T-helper 2 cell treated with Interferon-gamma antibody and Interleukin-4, amounts not matched to agents 100 ng/mL and 5 ng/mL, for 36 hours (primary cell): ENCODE data around the gene B3GLCT. TPM values are rescaled to one million over a fixed set of nuclear protein-coding genes. Genes with fewer than 3 reads are reported as not detected.

Experiments
- intact Hi-C: fragments of 100-400 bp; cut with micrococcal nuclease; formaldehyde crosslinking; loops from one replicate; pipeline ENCODE4 v1.15.1; 2023
- total RNA-seq: library from RNA; stranded (reverse); gene quantifications from 2 replicates; pipeline ENCODE4 v1.2.3, GENCODE V29; 2022

Gene B3GLCT
- total RNA-seq, 1 donor from 2014 or later: 5.1 TPM

GRCh38 chr13:31267126-31267784 is 67.5 kb downstream of the B3GLCT start:
- intact Hi-C loops: no loop called here

DNA sequence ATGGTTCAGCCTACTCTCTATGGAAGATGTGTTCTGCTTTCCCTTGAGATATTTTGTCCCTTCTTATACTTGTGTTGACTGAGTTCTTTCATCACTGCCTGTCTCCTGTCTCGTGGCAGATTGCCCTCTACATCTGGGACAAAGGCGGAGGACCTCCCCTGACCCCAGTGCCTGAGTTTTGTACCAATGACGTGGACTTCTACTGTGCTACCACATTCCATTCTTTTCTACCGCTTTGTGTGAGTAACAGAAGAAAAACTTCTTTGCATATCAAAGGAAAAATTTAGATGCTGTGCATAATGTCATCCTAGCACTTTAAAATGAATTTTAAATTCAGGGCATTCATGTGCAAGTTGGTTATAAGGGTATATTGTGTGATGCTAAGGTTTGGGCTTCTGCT is 74.6 kb downstream of the B3GLCT start:
- intact Hi-C loops: no loop called here

DNA sequence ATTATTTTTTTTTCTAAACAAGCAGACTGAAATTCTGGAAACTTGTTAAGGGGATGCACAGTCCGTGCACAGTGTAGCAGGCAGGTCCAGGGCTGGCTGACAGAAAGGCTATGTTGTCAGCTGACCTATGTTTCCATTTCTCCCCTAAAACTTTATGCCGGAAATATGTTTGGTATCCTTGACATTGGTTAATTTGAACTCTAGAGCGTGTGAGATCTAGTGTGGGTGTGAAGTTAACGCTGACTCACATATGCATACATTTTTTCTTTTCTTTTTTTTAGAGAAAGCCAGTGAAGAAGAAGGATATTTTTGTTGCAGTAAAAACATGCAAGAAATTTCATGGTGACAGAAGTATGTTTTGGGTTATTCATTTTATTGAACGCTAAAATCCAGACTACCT is 76.6 kb downstream of the B3GLCT start:
- intact Hi-C loops: no loop called here

GRCh38 chr13:31278869-31279268 is 79.1 kb downstream of the B3GLCT start:
- intact Hi-C loops: no loop called here

DNA sequence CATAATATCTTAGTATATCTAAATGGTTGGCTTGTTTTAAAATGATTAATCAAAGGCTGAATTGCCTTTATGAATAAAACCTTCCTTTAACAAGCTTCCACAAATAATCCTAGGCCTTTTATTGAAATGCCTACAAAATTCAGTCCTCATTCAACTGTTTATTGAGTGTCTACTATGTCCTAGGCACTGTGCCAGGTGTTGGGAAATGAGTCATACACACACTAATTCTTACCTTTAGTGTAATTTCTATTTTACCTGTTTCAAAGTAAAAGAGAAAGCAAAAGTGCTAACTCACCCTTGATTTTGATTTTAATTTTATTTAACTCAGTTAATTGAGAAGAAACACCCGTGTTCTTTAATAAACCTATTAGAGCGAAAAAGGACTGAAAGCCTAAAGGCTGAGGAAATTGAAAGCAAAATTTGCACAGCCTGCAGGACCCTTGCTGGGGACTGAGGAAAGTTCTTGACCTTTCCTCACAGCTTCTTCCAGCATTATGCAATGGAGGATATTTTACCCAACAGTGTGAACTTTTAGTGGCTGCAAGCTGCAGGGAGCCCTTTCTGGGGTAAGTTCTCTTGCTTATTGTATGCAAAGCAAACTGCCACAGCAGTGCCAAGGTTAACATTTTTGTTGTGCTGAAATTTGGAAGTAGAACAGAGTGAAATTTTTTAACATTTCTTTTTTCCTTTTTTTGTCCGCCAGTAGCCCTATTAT is 83.1 kb downstream of the B3GLCT start:
- intact Hi-C loops: no loop called here

DNA sequence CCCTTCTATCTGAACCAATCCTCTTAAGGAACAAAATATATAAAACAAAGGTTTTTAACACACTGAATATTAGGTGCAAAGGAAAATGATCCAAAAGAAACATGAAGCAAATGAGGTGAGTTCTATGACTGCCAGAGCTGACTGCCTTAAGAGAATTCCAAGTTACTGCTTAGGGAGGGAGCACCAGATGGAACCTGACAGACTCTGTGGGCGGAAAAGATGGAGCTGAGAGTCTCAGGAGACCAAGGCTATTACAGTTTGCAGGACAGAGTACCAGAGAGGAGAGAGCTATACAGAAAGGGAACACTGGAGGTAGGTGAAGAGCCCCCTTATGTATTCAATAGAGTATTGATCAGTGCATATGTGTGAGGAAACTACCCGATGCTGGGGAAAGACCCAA is 87.2 kb downstream of the B3GLCT start:
- intact Hi-C loops: no loop called here

DNA sequence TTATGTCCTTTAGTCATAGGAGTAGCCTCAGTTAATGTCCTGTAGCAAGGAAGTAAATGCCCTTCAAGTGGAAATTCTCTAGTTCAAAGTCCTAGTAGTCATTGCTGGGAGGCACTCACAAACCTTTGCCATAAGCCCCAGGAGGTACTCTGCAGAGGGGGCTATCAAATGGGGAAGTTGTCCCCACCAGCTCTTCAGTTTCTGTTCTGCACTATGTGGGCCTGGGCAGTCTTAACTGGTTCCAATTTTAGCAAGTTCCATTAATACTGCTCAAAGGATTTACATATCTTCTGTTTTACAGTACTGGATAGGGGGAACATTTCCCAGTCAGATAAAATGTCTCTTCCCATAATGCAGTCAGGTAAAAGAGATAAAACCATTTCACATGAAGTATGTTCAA is 101.3 kb downstream of the B3GLCT start:
- intact Hi-C loops: no loop called here

DNA sequence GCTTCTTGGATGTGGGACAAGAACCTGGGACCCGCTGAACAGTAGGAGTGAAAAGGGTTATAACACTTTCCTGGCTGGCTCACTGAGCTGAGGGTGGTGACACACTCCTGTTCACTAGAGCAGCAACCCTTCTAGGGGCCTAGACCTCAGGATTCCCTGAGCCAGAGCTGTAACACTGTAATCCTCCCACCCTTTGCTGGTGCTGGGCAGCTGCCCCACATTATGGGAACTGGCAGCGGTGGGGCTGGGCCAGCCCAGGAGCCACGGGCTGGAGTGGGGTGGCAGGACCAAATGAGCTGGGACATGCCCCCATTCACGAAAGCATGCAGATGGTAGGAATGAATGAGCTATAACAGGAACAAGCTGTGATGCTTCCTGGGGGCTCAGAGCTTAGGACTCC is 110.6 kb downstream of the B3GLCT start:
- intact Hi-C loops: no loop called here

DNA sequence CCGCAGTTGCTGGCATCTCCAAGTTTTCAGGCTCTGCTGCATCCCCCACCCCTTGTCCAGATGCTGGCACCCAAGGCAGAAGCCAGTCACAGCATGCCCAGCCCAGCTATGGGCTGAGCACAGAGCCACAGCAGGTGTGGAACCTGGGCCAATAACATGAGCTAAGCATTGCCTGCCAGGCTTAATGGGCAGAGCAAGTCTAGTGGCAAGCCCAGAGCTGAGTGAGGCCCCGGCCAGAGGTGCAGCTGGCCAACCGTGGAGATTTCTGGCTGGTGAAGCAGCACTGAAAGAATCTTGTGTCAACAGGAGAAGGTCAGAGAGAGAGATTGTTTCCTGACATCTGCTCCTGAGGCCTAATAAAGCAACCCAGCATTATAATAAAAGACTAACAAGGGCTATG is 111.0 kb downstream of the B3GLCT start:
- intact Hi-C loops: no loop called here

DNA sequence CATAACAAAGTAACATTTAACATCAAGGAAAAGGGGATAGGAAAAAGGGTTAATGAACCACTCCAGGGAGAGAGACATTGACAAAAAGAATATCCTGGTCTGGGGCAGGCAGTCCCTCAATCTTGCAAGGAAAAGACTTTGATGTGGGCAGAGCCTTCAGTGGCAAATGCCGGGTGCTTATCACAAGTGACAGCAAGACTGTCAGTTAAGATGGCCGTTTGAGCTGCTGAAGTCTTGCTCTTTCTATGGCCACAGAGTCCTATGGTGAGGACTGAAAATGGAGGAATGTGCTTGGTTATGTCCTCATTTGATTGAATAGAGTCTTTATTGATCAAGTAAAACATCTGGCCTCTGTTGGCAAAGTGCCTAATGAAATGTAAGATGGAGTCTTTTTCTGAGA is 112.1 kb downstream of the B3GLCT start:
- intact Hi-C loops: no loop called here

- intact Hi-C loops: no loop called here
Observed at GRCh38 chr13:31314961-31315360, 115.2 kb downstream of the B3GLCT start.

- intact Hi-C loops: no loop called here
Observed at GRCh38 chr13:31320946-31321345, 121.2 kb downstream of the B3GLCT start.

GRCh38 chr13:31321457-31321856 is 121.7 kb downstream of the B3GLCT start:
- intact Hi-C loops: no loop called here

- intact Hi-C loops: no loop called here
Observed at GRCh38 chr13:31322026-31322425, 122.3 kb downstream of the B3GLCT start.

DNA sequence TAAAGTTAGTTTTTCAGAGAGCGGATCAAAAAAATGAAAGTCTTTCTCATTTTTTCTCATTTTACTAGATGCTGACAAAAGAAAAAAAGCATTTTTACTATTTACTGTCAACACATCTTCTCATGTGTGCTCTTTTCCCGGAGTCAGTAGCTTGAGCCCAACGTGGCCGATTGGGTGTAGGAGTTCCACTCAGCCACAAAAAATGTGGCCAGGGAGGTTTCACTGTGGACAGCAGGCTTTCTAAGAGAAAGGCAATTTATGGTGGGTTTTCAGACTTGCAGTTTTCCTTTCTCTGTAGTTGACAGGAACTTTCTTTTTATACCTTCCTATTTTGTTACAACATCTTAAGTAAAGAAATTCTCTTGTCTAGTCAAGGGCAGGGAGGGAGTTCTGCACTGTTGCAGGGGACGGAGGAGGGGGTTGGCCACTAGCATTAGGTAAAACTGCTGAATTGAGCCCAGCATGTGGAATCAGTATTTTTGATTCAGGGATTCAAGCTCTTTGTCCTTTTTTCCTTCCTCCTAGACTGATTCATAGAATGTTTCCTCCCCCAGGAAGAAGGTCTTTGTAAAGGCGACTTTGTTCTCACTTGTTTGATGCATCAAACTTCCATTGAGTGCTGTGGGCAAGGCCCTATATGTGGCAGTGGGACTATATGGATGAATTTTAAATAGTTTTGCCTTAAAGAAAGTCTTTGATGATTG is 123.1 kb downstream of the B3GLCT start:
- intact Hi-C loops: no loop called here

DNA sequence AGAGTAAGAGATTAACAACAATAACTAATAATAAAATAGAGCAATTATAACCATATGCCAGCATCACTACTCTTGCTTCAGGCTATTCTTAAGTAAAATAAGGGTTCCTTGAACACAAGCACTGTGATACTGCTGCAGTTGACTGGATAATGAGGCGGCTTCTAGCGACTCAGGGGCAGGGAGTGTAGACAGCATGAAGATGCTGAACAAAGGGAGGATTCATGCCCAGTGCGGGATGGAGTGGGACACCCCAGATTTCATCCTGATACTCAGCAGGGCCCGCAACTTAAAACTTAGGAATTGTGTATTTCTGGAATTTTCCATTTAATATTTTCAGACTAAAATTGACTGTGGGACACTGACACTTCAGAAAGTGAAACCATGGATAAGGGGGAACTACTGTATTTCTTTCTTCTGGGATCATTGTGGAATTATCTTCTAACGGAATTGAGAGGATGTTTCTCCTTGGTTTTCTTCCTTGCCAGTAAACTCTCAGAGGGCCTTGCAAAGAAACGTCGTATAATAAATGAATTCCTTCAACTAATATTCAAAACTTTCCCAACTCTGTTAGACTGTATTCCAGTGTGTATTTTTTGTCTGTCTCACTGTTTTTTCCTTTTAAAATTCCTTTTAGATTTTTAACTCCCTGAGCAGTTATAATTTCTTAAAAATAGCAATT is 127.5 kb downstream of the B3GLCT start:
- intact Hi-C loops: no loop called here

DNA sequence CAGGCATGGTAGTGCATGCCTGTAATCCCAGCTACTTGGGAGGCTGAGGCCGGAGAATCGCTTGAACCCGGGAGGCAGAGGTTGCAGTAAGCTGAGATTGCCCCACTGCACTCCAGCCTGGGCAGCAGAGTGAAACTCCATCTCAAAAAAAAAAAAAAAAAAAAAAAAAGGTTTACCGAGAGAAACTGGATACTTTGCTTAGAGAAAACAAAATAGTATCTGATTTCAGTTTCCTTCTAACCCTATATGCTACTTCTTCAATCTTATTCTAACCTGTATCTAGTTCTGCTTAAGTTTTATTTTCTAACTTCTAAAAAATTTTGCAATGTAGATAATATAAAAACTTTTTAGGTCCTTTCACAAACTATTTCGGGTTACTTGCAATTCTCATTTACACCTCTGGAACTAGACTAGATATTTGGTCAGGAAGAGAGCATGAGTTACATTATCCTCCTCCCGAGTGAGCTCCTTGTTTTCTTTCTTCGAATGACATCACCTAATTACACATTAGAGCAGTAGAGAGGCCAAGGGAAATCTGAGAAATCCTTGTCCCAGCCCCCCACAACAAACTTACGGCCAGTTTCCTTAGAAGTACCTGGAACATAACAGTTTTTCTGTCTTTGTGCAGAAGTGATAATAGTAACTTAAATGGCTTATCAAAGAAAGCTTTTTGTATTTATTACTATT is 128.9 kb downstream of the B3GLCT start:
- intact Hi-C loops: no loop called here

GRCh38 chr13:31330236-31330635 is 130.5 kb downstream of the B3GLCT start:
- intact Hi-C loops: no loop called here

DNA sequence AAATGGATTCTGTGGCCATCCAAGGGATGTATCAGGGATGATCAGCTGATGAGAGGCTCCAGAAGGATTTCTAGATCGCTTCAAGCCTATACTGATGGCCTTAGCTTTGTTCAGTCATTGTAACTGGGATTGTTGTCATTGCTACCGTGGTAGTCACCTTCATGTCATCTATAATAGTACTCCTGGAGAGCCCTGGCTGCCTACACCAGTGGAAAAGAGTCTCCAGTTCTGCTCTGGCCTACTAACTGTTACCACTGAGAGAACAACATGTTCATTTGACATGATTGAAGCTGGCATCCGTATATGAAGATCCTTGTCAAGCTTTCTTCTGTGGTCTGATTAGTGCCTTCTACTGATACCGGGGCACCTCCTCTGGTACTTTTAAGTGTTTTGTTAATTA is 131.3 kb downstream of the B3GLCT start:
- intact Hi-C loops: no loop called here

DNA sequence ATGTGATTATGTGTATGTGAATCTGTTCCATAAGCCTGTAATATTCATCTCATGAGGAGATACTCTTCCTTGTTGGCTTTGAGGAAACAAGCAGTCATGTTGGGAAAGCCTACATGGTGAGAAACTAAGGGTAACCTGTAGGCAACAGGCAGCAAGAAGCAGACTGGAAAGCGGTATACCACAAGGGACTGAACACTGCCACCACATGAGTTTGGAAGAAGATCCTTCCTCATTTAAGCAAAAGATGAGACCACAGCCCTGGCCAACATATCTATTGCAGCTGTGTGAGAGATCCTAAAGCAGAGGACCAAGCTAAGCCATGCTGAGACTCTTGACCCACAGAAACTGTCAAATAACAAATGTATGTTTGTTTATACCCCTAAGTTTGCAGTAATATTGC is 134.8 kb downstream of the B3GLCT start:
- intact Hi-C loops: no loop called here

- intact Hi-C loops: no loop called here
Observed at GRCh38 chr13:31334994-31335557, 135.3 kb downstream of the B3GLCT start.
